ENCODE measurements around the gene SEMA5B. TPM values are rescaled to one million over a fixed set of nuclear protein-coding genes. Genes with fewer than 3 reads are reported as not detected.

The SEMA5B gene
- total and polyA plus RNA-seq, 2 experiments from 2014 or later = 8.0 to 26.8 TPM

DNA sequence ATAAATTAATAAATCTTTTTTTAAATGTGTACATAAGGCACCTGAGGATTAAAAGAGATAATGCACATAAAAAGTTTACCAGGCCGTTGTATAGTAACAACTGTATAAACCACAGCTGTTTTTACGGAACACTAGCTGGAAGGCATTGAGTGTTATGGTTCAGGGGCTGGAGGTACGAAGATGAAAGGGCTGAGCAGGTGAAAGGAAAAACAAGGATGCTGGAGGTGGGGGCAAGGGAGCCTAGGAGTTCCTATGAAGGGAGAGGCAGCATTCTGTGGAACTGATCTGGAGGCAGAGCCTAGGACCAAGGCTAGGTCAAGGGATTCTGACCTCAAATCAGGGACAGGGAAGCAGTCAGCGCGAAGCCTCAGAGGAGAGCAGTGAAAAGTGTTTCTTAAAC lies 8.0 kb downstream of the SEMA5B start (continued):
- TF ChIP-seq EZH2phosphoT487 (IDR thresholded peaks at IDR 0.05; ENCODE audit: unreplicated experiment) = no peak

DNA sequence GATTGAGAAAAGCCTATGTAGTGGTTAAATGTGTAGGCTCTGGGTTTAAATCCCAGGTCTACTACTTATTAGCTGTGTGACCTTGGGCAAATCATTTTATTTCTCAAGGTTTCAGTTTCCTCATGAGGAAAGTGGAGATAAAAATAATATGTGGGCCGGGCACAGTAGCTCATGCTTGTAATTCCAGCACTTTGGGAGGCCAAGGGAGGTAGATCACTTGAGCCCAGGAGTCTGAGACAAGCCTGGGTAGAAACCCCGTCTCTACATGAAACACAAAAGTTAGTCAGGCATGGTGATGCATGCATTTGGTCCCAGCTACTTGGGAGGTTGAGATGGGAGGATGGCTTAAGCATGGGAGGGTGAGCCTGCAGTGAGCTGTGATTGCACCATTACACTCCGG lies 8.4 kb downstream of the SEMA5B start:
- H3K27ac ChIP-seq (ENCODE audit: low read depth) = no peak overlapping the region
- peaks cover 4% of the 10 kb centered on the region; the same call in 1 of the 2 replicates for H4K20me1 ChIP-seq (replicated peaks; ENCODE audit: insufficient read depth)
- peaks cover 11% of the 10 kb centered on the region; the same call in 1 of the 2 replicates for H3F3A ChIP-seq (replicated peaks; ENCODE audit: low read depth)
- H3K36me3 ChIP-seq (ENCODE audit: insufficient read depth) = no peaks in the 10 kb centered on the region
- Mint-ChIP-seq H3K27ac (no peak overlapping the region), H3K36me3 (ENCODE audit: low read depth) (0 out of 3 replicates have a peak, but pooled peaks cover 3% of the 10 kb centered on the region), H3K27me3 (ENCODE audit: insufficient read depth, low read depth, poor library complexity) (peaks cover 10% of the 10 kb centered on the region), H3K4me3 (no peak overlapping the region), H3K4me1 (peaks cover 53% of the 10 kb centered on the region), H3K9me3 (no peaks in the 10 kb centered on the region)
- H2AFZ ChIP-seq = no peak overlapping the region
- H3K4me3 ChIP-seq = no peak overlapping the region
- no peaks in the 10 kb centered on the region for H3K27me3 ChIP-seq (ENCODE audit: insufficient read depth)
- no peaks in the 10 kb centered on the region for H3K9me2 ChIP-seq (ENCODE audit: insufficient read depth)
- H3K79me2 ChIP-seq (replicated peaks; ENCODE audit: insufficient read depth) = peaks cover 15% of the 10 kb centered on the region
- no peak for ATAC-seq
- H3K4me1 ChIP-seq (ENCODE audit: insufficient read depth) = peaks cover 37% of the 10 kb centered on the region
- no peak overlapping the region for H3K4me2 ChIP-seq
- DNase-seq (ENCODE audit: low spot score) = no peak
- TF ChIP-seq EZH2 (IDR thresholded peaks at IDR 0.05; ENCODE audit: low read depth, unreplicated experiment) = no peak
- TF ChIP-seq STAT1 (IDR thresholded peaks at IDR 0.05; ENCODE audit: unreplicated experiment) = no peak
- TF ChIP-seq, protein P1, sequence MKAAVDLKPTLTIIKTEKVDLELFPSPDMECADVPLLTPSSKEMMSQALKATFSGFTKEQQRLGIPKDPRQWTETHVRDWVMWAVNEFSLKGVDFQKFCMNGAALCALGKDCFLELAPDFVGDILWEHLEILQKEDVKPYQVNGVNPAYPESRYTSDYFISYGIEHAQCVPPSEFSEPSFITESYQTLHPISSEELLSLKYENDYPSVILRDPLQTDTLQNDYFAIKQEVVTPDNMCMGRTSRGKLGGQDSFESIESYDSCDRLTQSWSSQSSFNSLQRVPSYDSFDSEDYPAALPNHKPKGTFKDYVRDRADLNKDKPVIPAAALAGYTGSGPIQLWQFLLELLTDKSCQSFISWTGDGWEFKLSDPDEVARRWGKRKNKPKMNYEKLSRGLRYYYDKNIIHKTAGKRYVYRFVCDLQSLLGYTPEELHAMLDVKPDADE (IDR thresholded peaks at IDR 0.05) = no peak
- no peak for TF ChIP-seq JUNB (IDR thresholded peaks at IDR 0.05; ENCODE audit: unreplicated experiment)
- TF ChIP-seq ZNF114 (CRISPR knock-in tag; IDR thresholded peaks at IDR 0.05) = no peak
- TF ChIP-seq, protein P2, sequence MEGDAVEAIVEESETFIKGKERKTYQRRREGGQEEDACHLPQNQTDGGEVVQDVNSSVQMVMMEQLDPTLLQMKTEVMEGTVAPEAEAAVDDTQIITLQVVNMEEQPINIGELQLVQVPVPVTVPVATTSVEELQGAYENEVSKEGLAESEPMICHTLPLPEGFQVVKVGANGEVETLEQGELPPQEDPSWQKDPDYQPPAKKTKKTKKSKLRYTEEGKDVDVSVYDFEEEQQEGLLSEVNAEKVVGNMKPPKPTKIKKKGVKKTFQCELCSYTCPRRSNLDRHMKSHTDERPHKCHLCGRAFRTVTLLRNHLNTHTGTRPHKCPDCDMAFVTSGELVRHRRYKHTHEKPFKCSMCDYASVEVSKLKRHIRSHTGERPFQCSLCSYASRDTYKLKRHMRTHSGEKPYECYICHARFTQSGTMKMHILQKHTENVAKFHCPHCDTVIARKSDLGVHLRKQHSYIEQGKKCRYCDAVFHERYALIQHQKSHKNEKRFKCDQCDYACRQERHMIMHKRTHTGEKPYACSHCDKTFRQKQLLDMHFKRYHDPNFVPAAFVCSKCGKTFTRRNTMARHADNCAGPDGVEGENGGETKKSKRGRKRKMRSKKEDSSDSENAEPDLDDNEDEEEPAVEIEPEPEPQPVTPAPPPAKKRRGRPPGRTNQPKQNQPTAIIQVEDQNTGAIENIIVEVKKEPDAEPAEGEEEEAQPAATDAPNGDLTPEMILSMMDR (conservative IDR thresholded peaks at IDR 0.05; ENCODE audit: low read depth in 2 of 2) = no peak
- no peak for TF ChIP-seq CREB1 (CRISPR knock-in tag; IDR thresholded peaks at IDR 0.05; ENCODE audit: low read depth)
- no peak for TF ChIP-seq NANOG (IDR thresholded peaks at IDR 0.05; ENCODE audit: borderline replicate concordance)

DNA sequence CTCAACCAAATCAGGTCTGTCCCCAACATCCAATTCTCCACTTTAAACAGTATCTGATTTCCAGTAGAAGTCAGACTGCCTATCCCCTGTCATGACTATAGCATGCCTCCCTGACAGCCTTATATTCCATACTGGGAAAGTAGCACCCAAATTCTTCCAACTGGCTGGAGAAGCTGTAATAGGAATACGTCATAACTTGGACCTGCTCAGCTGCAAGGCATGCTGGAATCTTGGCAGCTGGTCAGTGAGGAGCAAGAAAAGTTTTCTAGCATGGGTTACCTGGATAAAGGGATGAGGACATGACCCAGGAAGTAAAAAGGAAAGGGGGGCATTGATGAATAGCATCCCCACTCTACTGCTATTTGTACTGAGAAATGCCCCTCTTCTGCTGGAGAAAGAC lies 8.9 kb downstream of the SEMA5B start:
- no peaks in the 10 kb centered on the region for H3K27me3 ChIP-seq (ENCODE audit: insufficient read depth)
- peaks cover 9% of the 10 kb centered on the region for H3K27me3 Mint-ChIP-seq (ENCODE audit: insufficient read depth, low read depth, poor library complexity)
- no peak for TF ChIP-seq CREB1 (CRISPR knock-in tag; IDR thresholded peaks at IDR 0.05; ENCODE audit: low read depth)
- TF ChIP-seq, protein P3, sequence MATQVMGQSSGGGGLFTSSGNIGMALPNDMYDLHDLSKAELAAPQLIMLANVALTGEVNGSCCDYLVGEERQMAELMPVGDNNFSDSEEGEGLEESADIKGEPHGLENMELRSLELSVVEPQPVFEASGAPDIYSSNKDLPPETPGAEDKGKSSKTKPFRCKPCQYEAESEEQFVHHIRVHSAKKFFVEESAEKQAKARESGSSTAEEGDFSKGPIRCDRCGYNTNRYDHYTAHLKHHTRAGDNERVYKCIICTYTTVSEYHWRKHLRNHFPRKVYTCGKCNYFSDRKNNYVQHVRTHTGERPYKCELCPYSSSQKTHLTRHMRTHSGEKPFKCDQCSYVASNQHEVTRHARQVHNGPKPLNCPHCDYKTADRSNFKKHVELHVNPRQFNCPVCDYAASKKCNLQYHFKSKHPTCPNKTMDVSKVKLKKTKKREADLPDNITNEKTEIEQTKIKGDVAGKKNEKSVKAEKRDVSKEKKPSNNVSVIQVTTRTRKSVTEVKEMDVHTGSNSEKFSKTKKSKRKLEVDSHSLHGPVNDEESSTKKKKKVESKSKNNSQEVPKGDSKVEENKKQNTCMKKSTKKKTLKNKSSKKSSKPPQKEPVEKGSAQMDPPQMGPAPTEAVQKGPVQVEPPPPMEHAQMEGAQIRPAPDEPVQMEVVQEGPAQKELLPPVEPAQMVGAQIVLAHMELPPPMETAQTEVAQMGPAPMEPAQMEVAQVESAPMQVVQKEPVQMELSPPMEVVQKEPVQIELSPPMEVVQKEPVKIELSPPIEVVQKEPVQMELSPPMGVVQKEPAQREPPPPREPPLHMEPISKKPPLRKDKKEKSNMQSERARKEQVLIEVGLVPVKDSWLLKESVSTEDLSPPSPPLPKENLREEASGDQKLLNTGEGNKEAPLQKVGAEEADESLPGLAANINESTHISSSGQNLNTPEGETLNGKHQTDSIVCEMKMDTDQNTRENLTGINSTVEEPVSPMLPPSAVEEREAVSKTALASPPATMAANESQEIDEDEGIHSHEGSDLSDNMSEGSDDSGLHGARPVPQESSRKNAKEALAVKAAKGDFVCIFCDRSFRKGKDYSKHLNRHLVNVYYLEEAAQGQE (IDR thresholded peaks at IDR 0.05; ENCODE audit: unreplicated experiment) = no peak
- no peak for TF ChIP-seq ZNF114 (CRISPR knock-in tag; IDR thresholded peaks at IDR 0.05)
- no peak for TF ChIP-seq STAT1 (IDR thresholded peaks at IDR 0.05; ENCODE audit: unreplicated experiment)
- TF ChIP-seq EZH2phosphoT487 (IDR thresholded peaks at IDR 0.05; ENCODE audit: unreplicated experiment) = no peak
- TF ChIP-seq, protein P1 (IDR thresholded peaks at IDR 0.05) = no peak
- TF ChIP-seq, protein P2 (conservative IDR thresholded peaks at IDR 0.05; ENCODE audit: low read depth in 2 of 2) = no peak
- TF ChIP-seq JUNB (IDR thresholded peaks at IDR 0.05; ENCODE audit: unreplicated experiment) = no peak
- no peak for TF ChIP-seq EZH2 (IDR thresholded peaks at IDR 0.05; ENCODE audit: low read depth, unreplicated experiment)
- no peak for TF ChIP-seq POLR2AphosphoS5 (IDR thresholded peaks at IDR 0.05; ENCODE audit: low read depth)
- no peak for TF ChIP-seq NANOG (IDR thresholded peaks at IDR 0.05; ENCODE audit: borderline replicate concordance)

More for the DNA sequence above, 8.9 kb downstream of the SEMA5B start:
- Histone ChIP-seq H3K4me1 (ENCODE audit: insufficient read depth) (peaks cover 35% of the 10 kb centered on the region), H3K27ac (ENCODE audit: low read depth) (no peak overlapping the region), H3K79me2 (replicated peaks; ENCODE audit: insufficient read depth) (peaks cover 15% of the 10 kb centered on the region), H3K9me2 (ENCODE audit: insufficient read depth) (no peaks in the 10 kb centered on the region), H4K20me1 (replicated peaks; ENCODE audit: insufficient read depth) (peaks cover 4% of the 10 kb centered on the region; the same call in 1 of the 2 replicates), H3K4me3 (no peak overlapping the region), H2AFZ (no peak overlapping the region), H3K36me3 (ENCODE audit: insufficient read depth) (no peaks in the 10 kb centered on the region), H3F3A (replicated peaks; ENCODE audit: low read depth) (peaks cover 11% of the 10 kb centered on the region; the same call in 1 of the 2 replicates), H3K4me2 (no peak overlapping the region)
- Mint-ChIP-seq H3K27ac (no peak overlapping the region), H3K36me3 (ENCODE audit: low read depth) (0 out of 3 replicates have a peak, but pooled peaks cover 3% of the 10 kb centered on the region), H3K4me1 (peaks cover 53% of the 10 kb centered on the region), H3K4me3 (no peak overlapping the region), H3K9me3 (no peaks in the 10 kb centered on the region)
- ATAC-seq (no peak), DNase-seq (ENCODE audit: low spot score) (no peak)
